GM12874 (cell line): ENCODE results near the gene HSD3B2.

Source experiments
- TF ChIP-seq, protein P1 (sequence below): IDR thresholded peaks from 2 replicates; pipeline ENCODE4 v1.5.1; 2011; ENCODE audit warnings: low read depth, mild to moderate bottlenecking, control low read depth, low read length, moderate library complexity; ENCODE audit not compliant: insufficient read depth

HSD3B2 gene

DNA sequence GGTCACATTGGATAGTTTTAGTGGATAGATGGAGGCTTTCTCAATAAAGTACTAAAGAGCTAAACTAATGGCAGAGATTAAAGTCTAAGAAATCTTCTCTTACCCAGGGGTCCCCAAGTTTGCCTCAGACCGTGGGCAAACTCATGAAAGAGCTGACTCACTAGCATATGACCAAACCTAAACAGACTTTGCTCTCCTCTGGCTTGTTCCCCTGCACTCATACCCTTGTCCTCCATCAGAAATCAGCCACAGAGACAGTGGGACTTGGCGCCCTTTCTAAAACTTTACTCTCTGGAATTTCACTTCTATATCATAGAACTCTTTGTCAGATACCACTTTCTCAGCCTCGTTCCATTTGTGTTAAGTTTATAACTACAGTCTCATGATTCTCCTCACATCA, 17.0 kb upstream of the HSD3B2 start:
- TF ChIP-seq, protein P1, sequence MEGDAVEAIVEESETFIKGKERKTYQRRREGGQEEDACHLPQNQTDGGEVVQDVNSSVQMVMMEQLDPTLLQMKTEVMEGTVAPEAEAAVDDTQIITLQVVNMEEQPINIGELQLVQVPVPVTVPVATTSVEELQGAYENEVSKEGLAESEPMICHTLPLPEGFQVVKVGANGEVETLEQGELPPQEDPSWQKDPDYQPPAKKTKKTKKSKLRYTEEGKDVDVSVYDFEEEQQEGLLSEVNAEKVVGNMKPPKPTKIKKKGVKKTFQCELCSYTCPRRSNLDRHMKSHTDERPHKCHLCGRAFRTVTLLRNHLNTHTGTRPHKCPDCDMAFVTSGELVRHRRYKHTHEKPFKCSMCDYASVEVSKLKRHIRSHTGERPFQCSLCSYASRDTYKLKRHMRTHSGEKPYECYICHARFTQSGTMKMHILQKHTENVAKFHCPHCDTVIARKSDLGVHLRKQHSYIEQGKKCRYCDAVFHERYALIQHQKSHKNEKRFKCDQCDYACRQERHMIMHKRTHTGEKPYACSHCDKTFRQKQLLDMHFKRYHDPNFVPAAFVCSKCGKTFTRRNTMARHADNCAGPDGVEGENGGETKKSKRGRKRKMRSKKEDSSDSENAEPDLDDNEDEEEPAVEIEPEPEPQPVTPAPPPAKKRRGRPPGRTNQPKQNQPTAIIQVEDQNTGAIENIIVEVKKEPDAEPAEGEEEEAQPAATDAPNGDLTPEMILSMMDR, result no peak

DNA sequence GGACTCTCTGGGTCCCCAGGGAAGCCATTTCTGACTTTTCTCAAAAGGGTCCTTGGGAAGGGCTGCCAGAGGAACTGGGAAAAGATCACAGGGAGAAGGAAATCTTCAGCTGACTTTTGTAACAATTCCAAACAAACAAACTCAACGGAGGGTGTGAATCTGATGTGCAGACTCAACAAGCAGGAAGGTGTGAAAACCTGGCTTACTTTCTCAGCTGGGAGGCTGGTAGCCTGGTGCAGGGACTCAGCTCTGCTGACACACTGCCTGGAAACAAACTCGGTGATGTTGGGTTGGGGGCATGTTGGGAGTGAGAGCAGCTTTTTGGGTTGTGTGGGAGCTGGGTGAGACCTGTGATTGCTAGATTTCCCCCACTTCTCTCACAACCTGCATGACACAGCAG, 10.2 kb upstream of the HSD3B2 start:
- TF ChIP-seq, protein P1, result no peak

DNA sequence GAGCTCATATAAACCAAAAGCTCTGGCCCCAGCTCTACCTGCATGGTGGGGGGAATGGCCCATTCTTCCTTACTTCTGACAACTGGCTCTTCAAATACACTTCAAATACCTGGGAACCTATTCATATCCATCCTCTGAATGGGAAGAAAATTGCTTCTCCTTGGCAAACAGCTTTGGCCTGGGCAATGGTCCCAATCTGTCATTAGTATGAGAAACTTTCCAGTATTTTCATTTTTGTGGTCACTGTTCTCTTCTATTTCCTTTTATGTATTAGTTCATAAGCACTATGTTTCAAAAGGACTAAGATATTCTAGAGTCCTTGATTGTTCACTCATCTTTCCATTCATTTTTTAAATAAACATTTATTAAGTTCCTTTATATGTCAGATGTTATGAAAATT, 5.2 kb upstream of the HSD3B2 start:
- TF ChIP-seq, protein P1, result no peak

DNA sequence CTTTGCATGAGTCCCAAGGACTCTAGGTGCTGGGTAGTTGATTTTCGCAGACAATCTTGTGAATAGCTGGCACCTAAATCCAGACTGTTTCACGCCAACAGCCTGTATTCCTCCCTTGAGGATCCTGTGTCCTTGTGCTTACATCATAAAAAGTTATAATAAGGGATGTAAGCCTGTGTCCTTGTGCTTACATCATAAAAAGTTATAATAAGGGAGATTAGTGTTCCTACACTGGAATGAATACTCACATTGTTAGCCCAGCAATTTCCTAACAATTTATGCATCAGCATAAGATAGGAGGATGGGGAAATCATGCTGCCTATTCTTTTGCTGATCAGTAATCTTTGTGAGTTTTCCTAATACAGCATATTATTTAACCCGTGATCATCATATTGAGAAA, 4.0 kb upstream of the HSD3B2 start:
- TF ChIP-seq, protein P1, result no peak

DNA sequence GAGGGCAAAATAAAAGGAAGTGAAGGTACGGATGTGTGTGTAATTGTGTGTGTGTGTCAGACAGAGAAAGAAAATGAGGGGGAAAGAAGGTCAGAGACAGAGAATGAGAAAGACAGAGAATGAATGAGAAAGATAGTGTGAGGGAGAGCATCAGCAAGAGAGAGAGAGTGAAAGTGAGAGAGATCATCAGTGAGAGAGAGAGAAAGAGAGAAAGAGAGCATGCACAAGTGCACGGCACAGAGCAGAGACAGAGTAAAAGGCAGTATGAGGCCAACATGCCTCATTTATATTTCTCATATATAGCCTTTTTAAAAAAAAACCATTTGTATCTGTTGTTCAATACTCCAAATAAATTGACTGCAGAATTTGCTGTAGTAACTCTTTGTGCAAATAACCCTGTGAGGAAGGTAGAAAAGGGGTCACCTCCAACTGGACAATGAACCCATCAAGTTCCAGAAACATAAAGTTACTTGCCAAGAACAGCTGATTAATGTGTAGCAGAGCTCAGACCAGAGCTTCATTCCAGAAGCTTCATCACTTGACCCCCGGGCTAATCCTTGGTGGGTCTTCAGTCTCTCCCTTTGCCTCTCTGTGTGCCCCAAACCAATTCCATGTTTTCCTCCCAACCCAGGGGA, 1.2 kb downstream of the HSD3B2 start:
- TF ChIP-seq, protein P1, result no peak

DNA sequence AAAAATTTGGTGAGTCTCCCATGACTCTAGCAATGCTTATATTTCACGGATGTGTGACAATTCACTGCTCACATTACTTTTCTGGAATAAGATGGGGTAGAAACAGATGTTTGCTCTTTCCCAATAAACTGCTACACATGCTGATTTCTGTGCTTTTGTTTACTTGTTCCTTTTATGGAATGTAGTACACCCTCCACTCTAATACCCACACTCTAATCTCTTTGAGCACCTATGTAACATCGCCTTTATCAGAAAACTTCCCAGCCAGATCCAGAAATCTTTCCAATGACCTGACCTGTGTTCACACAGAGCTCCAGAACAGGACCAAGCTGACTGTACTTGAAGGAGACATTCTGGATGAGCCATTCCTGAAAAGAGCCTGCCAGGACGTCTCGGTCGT, 4.2 kb downstream of the HSD3B2 start:
- TF ChIP-seq, protein P1, result no peak

DNA sequence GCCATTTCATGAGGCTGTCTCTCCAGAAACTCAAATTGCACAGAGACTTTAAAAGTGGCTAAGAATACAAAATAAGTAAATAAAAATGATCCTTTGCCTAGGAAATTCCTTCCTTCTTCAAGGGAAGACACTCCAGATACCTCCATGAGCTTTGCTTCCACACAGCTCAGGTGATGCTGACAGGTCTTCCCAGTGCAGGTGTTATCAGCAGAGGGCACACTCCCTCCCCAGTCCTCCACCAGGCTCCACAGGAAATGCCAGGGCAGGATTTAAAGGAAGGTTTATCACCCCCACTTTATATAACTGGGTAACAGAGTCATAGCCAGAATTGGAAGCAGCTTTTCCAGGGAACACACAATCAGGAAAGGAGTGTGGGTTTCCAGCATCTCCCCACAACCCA, 5.7 kb downstream of the HSD3B2 start:
- TF ChIP-seq, protein P1, result no peak
